WTC11 (cell line): ENCODE measurements around the gene CFAP299.

Source experiments
- RELA ChIP-seq: sonication (generic); formaldehyde crosslinking; IDR thresholded peaks from 2 replicates; pipeline ENCODE4 v1.8.1; 2022; ENCODE audit warnings: missing genetic modification reagents, mild to moderate bottlenecking, borderline replicate concordance
- TF ChIP-seq, protein P1 (sequence below): sonication (generic); formaldehyde crosslinking; IDR thresholded peaks from 2 replicates; pipeline ENCODE4 v1.8.0; 2022; ENCODE audit warnings: mild to moderate bottlenecking, missing genetic modification reagents
- TF ChIP-seq, protein P2 (sequence below): fragments of 200-600 bp; IDR thresholded peaks from 2 replicates; pipeline ENCODE4 v1.8.0; 2022; ENCODE audit warnings: antibody characterized with exemption

DNA sequence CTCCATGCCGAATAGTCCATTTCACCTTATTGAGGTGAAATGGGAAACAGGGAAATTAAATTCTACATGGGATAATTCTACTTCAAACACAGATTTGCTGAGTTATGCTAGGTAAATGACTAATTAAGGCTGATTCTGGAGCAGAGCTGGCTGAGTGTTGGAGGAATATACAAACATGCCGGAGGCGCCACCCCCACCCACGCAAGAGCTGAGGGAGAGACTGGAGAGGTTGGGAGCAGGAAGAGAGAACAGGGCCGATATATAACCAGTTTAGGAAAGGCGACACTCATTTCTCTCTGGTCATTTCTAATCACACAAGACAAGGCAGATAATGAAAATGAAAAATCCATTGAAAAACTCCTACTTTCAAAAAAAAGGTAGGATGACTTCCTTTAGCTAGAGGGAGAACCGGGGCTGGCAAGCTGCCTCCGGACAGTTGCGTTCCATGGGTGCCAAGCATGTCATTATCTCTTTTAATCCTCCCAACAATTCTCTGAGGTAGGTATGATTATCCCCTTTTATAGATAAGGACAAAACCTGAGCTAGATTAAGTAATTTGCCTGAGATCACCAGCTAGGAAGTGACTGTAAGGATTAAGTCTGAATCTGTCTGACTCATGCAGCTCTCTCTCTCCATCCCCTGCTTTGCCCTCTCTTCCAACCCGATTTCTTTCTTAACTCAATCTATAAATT lies 27.6 kb upstream of the CFAP299 start:
- no peak for TF ChIP-seq RELA
- TF ChIP-seq, protein P1, sequence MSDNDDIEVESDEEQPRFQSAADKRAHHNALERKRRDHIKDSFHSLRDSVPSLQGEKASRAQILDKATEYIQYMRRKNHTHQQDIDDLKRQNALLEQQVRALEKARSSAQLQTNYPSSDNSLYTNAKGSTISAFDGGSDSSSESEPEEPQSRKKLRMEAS (CRISPR knock-in tag) = no peak
- TF ChIP-seq, protein P2, sequence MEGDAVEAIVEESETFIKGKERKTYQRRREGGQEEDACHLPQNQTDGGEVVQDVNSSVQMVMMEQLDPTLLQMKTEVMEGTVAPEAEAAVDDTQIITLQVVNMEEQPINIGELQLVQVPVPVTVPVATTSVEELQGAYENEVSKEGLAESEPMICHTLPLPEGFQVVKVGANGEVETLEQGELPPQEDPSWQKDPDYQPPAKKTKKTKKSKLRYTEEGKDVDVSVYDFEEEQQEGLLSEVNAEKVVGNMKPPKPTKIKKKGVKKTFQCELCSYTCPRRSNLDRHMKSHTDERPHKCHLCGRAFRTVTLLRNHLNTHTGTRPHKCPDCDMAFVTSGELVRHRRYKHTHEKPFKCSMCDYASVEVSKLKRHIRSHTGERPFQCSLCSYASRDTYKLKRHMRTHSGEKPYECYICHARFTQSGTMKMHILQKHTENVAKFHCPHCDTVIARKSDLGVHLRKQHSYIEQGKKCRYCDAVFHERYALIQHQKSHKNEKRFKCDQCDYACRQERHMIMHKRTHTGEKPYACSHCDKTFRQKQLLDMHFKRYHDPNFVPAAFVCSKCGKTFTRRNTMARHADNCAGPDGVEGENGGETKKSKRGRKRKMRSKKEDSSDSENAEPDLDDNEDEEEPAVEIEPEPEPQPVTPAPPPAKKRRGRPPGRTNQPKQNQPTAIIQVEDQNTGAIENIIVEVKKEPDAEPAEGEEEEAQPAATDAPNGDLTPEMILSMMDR = no peak
